Measurements from ENCODE around the gene ZNF410.

ZNF410 gene

DNA sequence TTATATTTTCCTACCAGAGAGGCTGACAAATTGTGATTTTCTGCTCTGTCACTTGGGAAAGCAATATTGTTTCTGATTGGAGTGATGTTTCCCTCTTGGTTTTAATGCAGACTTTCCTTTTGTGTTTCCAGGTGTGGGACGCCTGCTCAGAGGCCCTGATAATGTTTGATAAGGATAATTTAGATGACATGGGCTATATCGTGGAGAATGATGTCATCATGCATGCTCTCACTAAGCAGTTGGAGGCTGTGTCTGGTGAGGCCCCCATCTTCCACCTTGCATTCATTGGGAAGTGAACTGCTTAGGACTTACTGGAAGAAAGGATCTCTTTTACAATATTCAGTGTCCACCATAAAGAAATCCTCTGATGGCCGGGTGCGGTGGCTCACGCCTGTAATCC lies 69.0 kb downstream of the ZNF410 start:
- no peak for TF ChIP-seq ZNF274 (IDR thresholded peaks at IDR 0.05; ENCODE audit: low read depth, low read length)
- H3K4me3 ChIP-seq (ENCODE audit: low read length) = no peak overlapping the region

DNA sequence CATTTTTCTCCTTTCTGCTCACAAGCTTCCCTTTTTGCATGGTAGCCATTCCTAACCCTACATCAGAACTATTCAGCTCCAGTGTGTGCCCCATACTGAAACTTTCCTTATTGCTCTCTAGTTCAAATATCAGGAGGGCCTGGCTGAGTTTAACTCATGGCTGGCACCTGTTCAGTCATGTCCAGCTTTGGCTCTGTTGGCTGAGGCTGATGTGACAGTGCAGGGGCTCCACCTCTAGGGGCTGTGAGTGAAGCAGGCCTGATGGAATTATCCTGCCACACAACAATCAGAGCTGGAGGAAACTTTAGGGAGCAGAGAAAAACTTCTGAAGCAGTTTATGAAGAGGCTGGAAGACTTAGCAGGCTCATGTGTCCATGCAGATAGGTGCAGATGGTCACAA lies 71.9 kb downstream of the ZNF410 start:
- no peak overlapping the region for H3K4me3 ChIP-seq (ENCODE audit: low read length)
- TF ChIP-seq ZNF274 (IDR thresholded peaks at IDR 0.05; ENCODE audit: low read depth, low read length) = no peak

DNA sequence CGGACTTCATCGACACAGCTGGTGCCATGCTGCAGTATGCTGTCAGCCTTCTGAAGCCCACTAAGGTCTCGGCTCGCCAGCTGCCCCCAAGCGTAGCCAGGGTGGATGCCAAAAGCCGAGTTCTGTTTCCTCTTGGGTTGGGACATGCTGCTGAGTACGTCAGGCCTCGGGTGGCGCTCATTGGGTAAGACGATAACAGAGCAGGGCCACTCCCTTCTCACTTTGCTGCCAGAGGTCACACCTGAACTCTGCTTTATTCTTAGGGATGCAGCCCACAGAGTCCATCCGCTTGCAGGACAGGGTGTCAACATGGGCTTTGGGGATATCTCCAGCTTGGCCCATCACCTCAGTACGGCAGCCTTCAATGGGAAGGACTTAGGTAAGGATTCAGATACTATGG lies 74.5 kb downstream of the ZNF410 start:
- no peak for TF ChIP-seq ZNF274 (IDR thresholded peaks at IDR 0.05; ENCODE audit: low read depth, low read length)
- no peak overlapping the region for H3K4me3 ChIP-seq (ENCODE audit: low read length)

DNA sequence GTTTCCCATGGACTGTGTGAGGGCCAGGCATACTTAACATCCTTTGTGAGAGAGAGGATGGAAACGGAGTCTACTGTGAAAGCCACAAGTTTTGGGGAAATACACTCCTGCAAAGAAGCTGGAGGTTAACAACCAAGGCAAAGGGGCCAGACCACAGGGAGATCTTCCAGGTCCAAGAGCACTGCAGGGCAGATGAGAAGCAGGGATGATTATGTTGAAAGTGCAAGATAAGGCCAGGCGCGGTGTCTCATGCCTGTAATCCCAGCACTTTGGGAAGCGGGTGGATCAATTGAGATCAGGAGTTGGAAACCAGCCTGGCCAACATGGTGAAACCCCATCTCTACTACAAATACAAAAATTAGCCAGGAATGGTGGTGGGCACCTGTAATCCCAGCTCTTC lies 78.6 kb downstream of the ZNF410 start:
- TF ChIP-seq ZNF274 (IDR thresholded peaks at IDR 0.05; ENCODE audit: low read depth, low read length) = no peak
- no peak overlapping the region for H3K4me3 ChIP-seq (ENCODE audit: low read length)

DNA sequence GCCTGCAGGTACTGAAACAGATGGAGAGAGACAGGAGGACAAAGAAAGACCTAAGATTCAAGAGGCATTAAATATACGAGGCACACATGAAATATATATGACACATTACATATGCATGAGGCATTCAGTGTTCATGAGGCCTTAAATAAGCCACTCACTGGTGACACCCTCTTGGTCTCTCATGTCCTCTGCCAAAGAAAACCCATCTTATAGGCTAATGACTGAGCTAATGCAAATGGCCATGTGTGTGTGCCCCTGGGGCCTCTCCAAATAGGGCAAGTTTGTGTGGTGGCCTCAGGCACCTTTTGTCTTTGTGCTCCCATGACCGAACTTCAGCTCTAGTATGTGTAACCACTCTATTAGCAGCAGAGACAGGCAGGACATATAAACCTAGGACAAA lies 82.2 kb downstream of the ZNF410 start:
- H3K4me3 ChIP-seq (ENCODE audit: low read length) = no peak overlapping the region
- TF ChIP-seq ZNF274 (IDR thresholded peaks at IDR 0.05; ENCODE audit: low read depth, low read length) = no peak

DNA sequence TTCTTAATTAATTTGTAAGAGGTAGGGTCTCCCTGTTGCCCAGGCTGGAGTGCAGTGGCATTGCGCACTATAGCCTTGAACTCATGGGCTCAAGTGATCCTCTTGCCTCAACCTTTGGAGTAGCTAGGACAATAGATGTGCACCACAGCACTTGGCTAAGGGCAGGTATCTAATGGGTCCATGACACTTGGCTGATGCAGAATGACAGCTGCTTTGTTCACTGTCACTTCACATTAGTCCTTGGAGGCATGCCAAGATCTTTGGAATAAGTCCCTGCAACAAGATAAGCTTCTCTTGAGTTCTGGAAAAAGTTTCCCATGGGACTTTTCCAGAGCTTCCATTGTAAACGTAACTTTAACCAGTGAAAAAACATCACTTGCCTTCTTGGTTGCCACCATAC lies 86.8 kb downstream of the ZNF410 start:
- TF ChIP-seq ZNF274 (IDR thresholded peaks at IDR 0.05; ENCODE audit: low read depth, low read length) = no peak
- no peak overlapping the region for H3K4me3 ChIP-seq (ENCODE audit: low read length)

DNA sequence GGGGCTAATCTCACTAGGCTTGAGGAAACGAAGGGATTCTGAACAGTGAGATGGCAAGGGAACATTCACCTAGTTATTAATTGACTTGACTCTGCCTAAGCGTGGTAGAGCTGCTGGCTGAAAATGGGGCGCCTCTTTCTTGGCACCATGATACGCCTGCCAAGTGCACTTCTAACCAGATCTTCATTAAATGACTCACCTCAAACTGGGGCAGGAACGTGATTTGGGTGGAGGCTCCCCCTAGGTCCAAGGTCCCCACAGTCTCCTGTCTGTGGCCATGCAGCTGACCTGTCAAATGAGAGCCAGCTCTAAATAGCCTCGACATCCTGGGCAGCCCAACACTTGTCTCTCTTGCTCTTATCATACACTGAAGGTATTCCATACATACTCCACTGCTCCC lies 89.5 kb downstream of the ZNF410 start:
- no peak for TF ChIP-seq ZNF274 (IDR thresholded peaks at IDR 0.05; ENCODE audit: low read depth, low read length)

DNA sequence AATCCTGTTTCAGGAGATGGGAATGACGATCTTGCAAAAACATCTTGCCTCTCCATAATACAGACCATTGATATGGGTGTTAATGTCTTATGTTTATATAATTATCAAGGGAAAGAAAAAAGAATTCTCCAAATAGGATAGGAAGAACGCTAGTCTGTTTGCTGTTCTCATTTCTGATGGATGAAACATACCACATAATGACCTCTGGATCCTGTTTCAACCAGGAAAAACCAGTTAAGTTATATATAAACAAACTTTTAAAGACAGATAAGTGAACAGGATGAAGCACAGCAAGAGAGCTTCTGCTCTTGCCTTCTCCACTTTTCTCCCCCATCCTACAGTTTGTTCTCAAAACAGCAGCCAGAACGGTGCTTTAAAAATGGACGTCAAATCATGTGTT lies 91.2 kb downstream of the ZNF410 start:
- TF ChIP-seq ZNF274 (IDR thresholded peaks at IDR 0.05; ENCODE audit: low read depth, low read length) = no peak
- no peak overlapping the region for H3K4me3 ChIP-seq (ENCODE audit: low read length)

More for the DNA sequence above, 89.5 kb downstream of the ZNF410 start:
- H3K4me3 ChIP-seq (ENCODE audit: low read length) = no peak overlapping the region
